ENCODE measurements around the gene TMED1. TPM values are rescaled to one million over a fixed set of nuclear protein-coding genes. Genes with fewer than 3 reads are reported as not detected.

The TMED1 gene
- polyA plus RNA-seq, 1 donor = 42.4 TPM

- no peak for DNase-seq (ENCODE audit: low read depth)
Measured at GRCh38 chr19:10831987-10832938, 3.7 kb downstream of the TMED1 start.

DNA sequence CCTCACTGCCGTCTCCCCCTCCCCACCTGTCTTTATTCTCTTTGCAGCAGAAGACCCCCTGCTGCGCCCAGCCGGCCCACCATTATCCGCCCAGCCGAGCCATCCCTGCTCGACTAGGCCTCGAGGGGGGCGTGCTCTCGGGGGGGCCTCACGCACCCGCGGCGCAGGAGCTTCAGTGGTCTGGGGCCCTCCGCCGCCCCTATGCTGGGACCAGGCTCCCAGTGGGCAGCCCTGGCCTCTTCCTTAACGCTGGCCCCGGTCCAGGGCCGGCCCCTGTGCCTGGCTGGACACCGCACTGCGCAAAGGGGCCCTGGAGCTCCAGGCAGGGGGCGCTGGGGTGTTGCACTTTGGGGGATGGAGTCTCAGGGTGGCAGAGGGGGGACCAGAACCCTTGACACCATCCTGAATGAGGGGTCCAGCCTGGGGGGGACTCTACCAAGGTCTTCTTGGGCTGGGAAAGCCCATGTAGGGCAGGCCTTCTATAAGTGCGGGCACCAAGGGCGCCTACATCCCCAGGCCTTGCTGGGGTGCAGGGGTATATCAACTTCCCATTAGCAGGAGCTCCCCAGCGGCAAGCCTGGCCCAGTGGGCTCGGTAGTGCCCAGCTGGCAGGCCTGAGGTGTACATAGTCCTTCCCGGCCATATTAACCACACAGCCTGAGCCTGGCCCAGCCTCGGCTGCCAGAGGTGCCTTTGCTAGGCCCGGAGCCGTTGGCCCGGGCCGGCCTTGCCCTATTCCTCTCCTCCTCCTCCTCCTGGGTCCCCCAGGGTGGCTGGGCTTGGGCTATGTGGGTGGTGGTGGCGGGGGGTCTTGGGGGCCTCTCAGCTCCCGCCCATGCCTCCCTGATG is 4.9 kb downstream of the TMED1 start:
- DNase-seq (ENCODE audit: low read depth) = no peak

- no peak for DNase-seq (ENCODE audit: low read depth)
Measured at GRCh38 chr19:10830370-10830769, 5.6 kb downstream of the TMED1 start.

GRCh38 chr19:10829967-10830366 is 6.0 kb downstream of the TMED1 start:
- DNase-seq (ENCODE audit: low read depth) = no peak

- no peak for DNase-seq (ENCODE audit: low read depth)
Measured at GRCh38 chr19:10828981-10829821, 6.8 kb downstream of the TMED1 start.

DNA sequence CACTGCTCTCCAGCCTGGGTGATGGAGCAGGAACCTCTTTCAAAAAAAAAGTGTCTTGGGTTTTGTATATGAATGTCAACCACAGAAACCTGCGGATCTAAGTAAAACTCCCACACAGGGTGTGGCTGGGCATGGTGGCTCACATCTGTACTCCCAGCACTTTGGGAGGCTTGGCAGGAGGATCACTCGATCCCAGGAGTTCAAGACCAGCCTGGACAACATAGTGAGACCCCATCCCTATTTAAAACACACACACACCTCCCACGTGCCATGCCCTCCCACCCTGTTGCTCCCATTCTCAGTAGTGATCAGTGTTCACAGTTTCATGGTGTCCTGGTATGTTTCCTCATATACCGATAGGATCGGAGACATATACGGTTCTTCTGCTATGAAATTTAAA is 9.2 kb downstream of the TMED1 start:
- DNase-seq (ENCODE audit: low read depth) = no peak

DNA sequence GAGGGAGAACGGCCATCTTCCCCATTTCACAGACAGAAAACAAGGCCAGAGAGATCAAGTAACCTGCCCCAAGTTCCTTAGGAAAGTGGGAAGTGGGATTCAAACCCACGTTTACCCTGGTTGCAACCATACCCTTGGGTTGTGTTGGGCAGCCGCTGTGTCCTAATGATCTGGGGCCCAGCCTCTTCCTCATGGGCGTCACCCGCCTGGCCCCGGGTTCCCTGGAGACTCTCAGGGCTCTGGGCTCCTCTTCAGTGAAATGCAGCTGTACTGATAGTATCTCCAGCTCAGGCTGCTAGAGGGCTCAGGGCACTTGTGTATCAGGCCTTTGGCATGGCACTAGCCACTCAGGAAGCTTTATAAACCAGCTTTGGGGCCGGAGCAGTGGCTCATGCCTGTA is 9.8 kb downstream of the TMED1 start:
- DNase-seq (ENCODE audit: low read depth) = no peak

- no peak for DNase-seq (ENCODE audit: low read depth)
Measured at GRCh38 chr19:10823690-10824089, 12.3 kb downstream of the TMED1 start.

- DNase-seq (ENCODE audit: low read depth) = no peak
Measured at GRCh38 chr19:10820173-10820572, 15.8 kb downstream of the TMED1 start.

GRCh38 chr19:10819124-10820060 is 16.6 kb downstream of the TMED1 start:
- no peak for DNase-seq (ENCODE audit: low read depth)

GRCh38 chr19:10818301-10819123 is 17.5 kb downstream of the TMED1 start:
- DNase-seq (ENCODE audit: low read depth) = no peak

DNA sequence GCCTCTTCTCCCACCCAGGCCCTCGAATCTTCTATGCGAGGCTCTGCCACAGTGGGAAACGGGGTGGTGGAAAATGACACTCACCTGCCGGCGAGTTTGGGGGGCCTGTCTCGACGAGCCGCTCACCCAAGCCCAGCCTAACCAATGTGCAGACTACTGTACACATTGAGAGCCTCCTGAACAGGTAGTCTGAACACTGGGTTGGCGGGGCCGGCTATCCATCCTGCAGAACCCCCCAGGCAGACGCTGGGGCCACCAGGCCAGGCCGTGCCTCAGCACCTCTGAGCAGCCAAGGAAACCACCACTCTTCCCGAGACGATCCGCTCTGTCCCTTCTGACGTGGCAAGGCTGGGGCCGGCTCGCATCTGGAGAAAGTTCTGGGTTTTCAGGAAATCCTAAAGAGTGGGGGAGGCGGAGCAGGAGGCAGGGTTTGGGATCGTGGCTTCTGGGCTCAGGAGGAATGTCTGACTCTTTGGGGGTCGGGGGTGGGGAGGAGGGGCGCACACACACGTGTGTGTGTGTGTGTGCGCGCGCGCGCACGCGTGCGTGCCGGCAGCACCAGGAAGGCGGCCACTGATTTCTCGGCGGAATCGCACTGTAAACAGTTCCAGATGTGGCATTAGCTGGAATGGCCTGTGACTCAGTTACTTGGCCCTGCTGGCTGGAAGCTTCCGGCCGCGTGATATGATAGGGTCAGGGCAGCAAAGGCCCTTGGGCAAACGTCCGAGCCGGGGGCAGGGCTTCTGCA is 18.5 kb downstream of the TMED1 start:
- peak; percentile 83 for DNase-seq (ENCODE audit: low read depth)

DNA sequence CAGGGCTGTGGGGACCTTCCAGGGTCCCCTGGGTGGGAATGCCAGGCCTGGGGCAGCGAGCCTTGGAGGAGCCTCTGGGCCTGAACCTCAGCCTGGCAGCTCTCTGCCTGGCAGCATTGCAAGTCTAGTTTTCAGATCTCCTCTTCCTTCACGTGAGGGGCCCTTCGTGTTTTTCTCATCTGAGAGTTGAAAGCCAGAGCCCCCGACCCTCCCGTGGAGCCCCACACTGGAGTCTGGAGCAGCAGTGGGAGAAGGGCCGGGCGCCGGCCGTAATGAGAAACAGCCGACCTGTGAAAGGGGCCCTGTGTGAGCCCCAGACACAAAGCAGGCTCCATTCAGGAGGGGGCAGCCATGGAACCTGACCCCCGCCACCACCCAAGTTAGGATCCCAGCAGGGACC is 19.3 kb downstream of the TMED1 start:
- DNase-seq (ENCODE audit: low read depth) = no peak

- no peak for DNase-seq (ENCODE audit: low read depth)
Measured at GRCh38 chr19:10815969-10816644, 19.9 kb downstream of the TMED1 start.

GRCh38 chr19:10815007-10815536 is 20.9 kb downstream of the TMED1 start:
- DNase-seq (ENCODE audit: low read depth) = no peak

DNA sequence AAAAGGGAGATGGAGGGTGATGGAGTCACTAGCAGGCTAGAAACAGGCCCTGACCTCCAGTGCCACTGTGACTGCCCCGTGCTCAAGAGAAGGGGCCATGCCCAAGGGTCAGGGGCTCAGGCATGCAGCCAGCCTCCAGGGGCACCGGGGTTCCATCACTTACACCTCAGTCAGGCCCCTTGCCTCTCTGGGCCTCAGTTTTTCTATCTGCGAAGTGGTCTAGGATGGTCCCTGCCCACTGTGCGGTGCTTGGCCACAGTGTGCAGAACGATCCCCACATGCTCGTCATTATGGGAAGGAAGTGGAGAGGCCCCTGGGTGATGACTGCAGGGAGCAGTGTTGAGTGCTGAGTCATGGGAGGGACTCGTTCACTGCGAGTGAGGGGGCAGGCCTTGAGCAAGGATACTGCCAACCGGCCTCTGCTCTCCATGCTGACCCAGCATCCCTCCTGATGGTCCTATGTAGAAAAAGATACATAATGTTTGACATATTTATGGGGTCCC is 23.1 kb downstream of the TMED1 start:
- DNase-seq (ENCODE audit: low read depth) = no peak

- no peak for DNase-seq (ENCODE audit: low read depth)
Measured at GRCh38 chr19:10812196-10812595, 23.8 kb downstream of the TMED1 start.
